Forelimb muscle (tissue), 1 donor: ENCODE results near the gene EPB41L1. TPM values are rescaled to one million over a fixed set of nuclear protein-coding genes. Genes with fewer than 3 reads are reported as not detected.

Source experiments
- DNase-seq: peaks from one replicate; pipeline ENCODE4 v3.0.0-alpha.2; 2013; ENCODE audit warnings: low read depth
- polyA plus RNA-seq: library from polyadenylated mRNA; unstranded; fragments of 120-200 nt; gene quantifications from one replicate; pipeline ENCODE4 v1.2.1, GENCODE V29; 2013; ENCODE audit not compliant: insufficient read length

EPB41L1 gene
- polyA plus RNA-seq, 1 donor, result 23.0 TPM

GRCh38 chr20:36259177-36260061 is 104.9 kb downstream of the EPB41L1 start:
- DNase-seq, result no peak

DNA sequence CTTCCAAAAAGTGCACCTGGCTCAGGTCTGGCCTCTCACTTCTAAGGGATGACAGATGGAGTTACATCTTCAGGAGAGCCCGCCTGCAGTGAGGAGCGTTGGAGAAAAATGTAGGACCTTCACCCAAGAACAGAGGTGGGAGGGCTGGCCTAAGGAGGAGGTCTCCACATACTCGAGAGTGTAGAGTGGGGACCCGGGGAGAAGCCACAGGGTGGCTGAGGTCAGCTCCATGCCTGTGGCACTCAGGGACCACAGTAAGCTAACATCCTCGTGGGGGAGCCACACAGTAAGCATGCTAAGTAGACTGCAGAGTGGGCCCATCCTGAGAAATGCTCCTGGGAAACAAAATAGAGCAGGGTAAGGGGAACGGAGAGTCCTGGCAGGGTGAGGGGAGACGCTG is 105.8 kb downstream of the EPB41L1 start:
- no peak for DNase-seq

- DNase-seq, result no peak
Observed at GRCh38 chr20:36261389-36262105, 107.0 kb downstream of the EPB41L1 start.

DNA sequence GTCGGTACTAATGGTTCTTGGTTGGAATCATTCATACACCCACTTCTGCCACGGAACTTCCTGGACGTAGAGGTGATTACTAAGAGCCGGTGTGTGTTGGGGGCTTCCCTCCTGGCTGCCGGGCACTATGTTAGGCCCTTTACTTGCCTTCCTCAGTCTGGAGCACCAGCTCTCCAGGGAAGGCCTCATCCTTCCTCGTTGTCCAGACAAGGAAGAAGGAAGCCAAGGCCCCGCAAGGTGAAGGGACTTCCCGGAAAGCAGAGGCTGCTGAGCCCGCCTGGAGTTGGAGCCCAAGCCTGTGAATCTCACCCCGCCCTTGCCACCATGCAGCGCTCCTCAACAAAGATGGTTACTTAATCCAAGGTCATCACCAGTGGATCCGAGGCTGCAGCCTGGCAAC is 107.9 kb downstream of the EPB41L1 start:
- no peak for DNase-seq

DNA sequence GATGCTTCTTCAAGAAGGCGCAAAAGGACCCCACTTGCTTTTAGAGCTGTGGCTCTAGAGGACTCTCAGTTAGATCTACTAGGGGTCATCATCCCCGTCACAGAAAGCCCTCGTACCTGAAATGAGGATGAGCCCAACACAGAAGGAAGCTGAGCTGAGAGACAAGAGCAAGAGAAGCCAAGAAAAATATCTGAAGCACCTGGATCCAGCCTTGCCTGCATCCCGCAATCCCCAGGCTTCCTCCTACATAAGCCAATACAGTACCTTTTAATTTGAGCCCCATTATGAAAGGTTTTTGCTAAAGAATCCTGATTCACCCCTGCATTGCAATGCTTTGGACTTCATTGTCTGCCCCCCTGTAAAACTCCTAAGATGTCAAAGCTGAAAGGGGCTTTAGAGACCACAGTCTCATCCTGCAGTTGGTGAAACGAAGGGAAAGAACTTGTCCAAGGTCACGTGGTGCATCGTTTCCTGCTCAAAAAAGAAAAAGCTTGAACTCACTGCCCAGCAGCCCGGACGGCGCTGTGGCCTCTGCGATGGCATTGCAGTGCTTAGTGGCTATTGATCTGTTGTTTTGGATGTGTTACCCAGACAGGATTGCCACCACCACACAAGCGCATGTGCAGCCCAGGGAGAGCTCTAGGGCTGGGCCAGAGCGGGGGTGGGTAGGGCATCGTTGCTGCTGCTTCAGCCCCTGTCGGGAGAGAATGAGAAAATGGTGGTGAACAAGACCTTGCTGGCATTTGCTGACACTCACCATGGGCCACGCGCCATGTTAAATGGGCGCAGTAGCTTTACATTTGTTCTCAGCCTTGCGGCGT is 110.1 kb downstream of the EPB41L1 start:
- DNase-seq, result no peak

DNA sequence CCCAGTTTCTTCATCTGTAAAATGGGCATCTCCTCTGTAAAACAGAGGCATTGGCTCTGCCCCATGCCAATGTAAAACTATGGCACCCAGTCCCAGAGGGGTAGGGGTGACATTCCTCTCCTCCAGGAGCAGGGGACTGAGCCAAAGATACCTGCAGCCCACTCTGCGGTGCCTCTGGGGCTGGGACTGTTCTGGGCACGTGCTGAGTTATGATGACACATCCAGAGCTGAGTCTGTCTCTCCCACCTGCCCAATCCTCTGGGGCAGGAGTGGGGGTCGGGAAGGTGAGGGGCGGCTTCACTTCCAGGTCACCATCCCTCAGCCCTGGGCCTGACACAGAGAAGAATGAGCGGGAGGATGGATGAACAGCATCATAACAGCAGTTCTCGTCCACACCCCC is 111.6 kb downstream of the EPB41L1 start:
- DNase-seq, result no peak

GRCh38 chr20:36267605-36268381 is 113.3 kb downstream of the EPB41L1 start:
- DNase-seq, result no peak

DNA sequence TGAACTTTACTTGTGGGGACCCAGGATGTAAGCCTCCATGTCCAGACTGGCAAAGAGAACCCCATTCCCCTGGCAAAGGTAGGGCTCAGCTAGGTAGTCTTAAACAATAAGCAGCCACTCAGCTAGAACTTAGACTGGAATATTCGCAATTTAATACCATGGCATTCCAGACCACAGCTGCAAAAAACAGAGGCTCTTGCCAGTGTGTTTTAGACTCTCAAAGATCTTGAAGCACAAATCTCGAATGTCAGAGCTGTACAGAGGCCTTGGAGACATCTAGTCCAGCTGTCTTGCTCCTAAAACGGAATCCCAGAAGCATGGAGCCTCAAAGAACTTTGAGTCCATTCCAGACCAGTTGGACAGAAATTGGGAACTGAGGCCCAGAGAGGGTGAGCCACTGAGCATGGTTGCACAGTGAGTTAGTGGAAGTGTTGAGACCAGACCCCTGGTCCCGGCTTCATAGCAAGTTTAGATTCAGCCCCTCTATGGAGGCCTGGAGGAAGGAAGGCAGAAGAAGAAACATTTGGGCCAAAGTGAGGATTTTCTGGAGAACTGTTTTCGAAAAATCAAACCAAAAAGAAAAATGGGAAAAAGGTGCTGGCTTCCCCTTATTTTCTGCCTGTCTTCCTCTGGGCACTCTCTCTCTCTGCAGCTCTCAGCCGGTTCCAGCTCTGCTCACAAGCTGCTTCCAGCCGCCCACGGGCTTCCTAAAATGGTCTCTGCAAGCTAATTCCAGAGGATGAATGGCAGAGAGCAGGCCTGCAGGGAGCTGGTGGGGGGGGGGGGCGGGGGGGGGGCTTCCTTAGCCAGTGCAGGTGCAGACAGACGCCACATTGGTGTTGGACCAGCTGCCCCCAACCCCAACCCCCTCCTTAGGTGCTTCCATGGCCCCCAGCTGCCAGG is 114.2 kb downstream of the EPB41L1 start:
- peak; percentile 5 for DNase-seq

DNA sequence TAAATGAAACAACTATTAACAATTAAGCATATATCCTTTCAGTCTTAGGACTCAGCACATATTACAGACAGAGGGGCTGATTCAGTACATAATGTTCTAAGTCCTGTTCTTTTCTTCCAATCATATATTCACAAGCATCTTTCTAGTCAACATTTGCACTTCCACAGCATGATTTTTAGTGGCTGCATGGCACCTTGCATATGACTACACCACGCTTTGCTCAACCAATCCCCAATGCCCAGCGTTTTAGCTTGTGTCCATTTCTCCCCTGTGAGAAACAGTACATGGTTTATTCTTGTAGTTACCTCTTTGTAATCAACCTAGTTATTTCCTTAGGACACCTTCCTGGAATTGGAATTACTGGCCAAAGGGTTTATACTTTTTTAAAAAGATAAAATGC is 115.0 kb downstream of the EPB41L1 start:
- DNase-seq, result no peak

GRCh38 chr20:36270744-36271638 is 116.5 kb downstream of the EPB41L1 start:
- DNase-seq, result no peak

GRCh38 chr20:36271639-36272546 is 117.4 kb downstream of the EPB41L1 start:
- no peak for DNase-seq

DNA sequence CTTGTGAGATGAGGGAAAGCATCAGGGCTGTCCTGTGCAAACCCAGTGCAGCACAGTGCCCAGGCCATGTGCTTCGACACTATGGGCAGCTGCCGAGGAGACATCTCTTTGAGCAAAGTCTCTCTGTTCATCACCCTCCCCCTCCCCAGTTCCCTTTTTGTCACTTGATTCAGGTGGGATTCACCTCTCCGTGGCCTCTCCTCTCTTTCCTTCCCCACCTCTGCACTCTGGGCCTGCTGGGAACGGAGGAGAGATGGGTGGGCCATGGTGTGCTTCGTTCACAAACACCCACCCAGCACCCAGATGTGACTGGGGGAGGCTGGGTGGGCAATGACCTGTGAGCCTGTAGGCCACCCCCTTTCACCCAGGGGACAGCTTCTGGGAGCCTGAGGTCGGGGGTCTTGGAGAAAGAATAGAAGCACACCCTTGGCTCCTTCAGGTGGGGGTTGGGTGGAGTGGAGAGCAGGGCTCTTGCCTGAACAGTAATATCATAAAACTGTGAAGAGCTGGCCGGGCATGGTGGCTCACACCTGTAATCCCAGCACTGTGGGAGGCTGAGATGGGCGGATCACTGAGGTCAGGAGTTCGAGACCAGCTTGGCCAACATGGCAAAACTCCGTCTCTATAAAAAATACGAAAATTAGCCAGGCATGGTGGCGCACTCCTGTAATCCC is 118.1 kb downstream of the EPB41L1 start:
- no peak for DNase-seq

- no peak for DNase-seq
Observed at GRCh38 chr20:36273414-36274180, 119.1 kb downstream of the EPB41L1 start.

DNA sequence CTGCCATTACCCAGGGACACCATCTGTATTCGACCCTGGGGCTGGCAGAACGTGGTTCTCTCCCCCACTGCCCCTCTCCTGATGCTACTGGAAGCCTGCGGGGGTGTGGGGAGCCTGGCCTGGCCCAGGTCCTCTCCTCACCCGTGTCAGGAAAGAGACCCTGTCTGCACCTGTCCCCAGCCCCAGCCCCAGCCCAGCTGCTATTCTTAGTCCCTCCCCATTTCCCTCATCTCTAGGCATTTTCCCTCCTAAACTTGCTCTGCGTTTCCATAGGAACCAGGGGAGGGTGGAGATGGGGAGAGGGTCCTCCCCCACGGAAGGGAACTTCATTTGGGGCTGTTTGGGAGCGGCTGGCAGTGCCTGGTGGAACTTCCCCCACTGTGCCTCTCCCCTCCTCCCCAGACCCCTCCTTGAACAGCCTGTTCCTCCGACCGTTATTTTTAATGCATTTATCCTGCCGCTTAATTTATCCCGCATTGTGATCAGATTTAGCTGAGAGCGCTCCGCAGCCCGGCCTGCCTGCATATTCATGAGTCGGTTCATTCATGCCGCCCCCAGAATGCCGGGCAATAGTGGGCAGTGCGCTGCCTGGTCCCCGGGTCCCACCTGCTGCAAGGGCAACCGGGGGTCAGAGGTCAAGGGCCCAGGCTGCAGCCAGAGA is 119.8 kb downstream of the EPB41L1 start:
- DNase-seq, result no peak

GRCh38 chr20:36275011-36275410 is 120.5 kb downstream of the EPB41L1 start:
- no peak for DNase-seq
